IMR-90 (cell line): ENCODE data around the gene RALGAPA1. TPM values are rescaled to one million over a fixed set of nuclear protein-coding genes. Genes with fewer than 3 reads are reported as not detected.

Experiments
- ATAC-seq: fragments of 200-7000 bp; cut with Tn5 transposase; 2 replicates; pipeline ENCODE4 v1.9.1; 2020; ENCODE audit warnings: low read depth, mild to moderate bottlenecking, moderate library complexity
- BruUV-seq: library from RNA; stranded (reverse); fragments of 400-500 nt; replicated peaks from 2 replicates; lab custom pipeline; 2021; lab: Mats Ljungman, UMichigan
- CTCF ChIA-PET: fragments of 300-600 bp; formaldehyde crosslinking; extraction: SDS; loops from one replicate; lab custom pipeline; 2021; ENCODE audit warnings: antibody characterized with exemption; lab: Yijun Ruan, JAX
- POLR2A ChIA-PET: fragments of 300-600 bp; sonication (Branson Sonifier 250); formaldehyde crosslinking; loops from one replicate; lab custom pipeline; 2022; ENCODE audit warnings: antibody characterized with exemption; ENCODE audit not compliant: unreplicated experiment; lab: Charles Lee
- DNase-seq: peaks from one replicate; pipeline ENCODE4 v3.0.0; 2013
- H2AFZ ChIP-seq: replicated peaks from 2 replicates; pipeline ENCODE3; 2013; ENCODE audit warnings: low read length, mild to moderate bottlenecking; ENCODE audit not compliant: poor library complexity
- H2AK5ac ChIP-seq: 2 replicates; pipeline ENCODE4 v1.6.1; 2013; ENCODE audit warnings: low read depth, low read length, inconsistent platforms
- H2AK9ac ChIP-seq: replicated peaks from 2 replicates; pipeline ENCODE3; 2013; ENCODE audit warnings: mild to moderate bottlenecking, low read depth, low read length, moderate library complexity; ENCODE audit not compliant: poor library complexity
- H2BK120ac ChIP-seq: 2 replicates; pipeline ENCODE4 v1.6.1; 2013; ENCODE audit warnings: low read depth, low read length, inconsistent platforms
- H2BK15ac ChIP-seq: 3 replicates; pipeline ENCODE4 v1.6.1; 2013; ENCODE audit warnings: low read depth, low read length, inconsistent platforms
- H2BK20ac ChIP-seq: 2 replicates; pipeline ENCODE4 v1.6.1; 2013; ENCODE audit warnings: low read depth, mild to moderate bottlenecking, inconsistent platforms, low read length, moderate library complexity
- H2BK5ac ChIP-seq: 2 replicates; pipeline ENCODE4 v1.6.1; 2013; ENCODE audit warnings: mild to moderate bottlenecking, low read depth, low read length, inconsistent platforms; ENCODE audit not compliant: poor library complexity, severe bottlenecking
- H3K14ac ChIP-seq: replicated peaks from 2 replicates; pipeline ENCODE4 v1.6.1; 2013; ENCODE audit warnings: low read depth, low read length, inconsistent platforms
- H3K18ac ChIP-seq: 2 replicates; pipeline ENCODE4 v1.6.1; 2013; ENCODE audit warnings: low read depth, low read length, control low read depth
- H3K23ac ChIP-seq: 2 replicates; pipeline ENCODE4 v1.6.1; 2013; ENCODE audit warnings: low read depth, low read length, inconsistent platforms
- H3K27ac ChIP-seq: 2 replicates; pipeline ENCODE4 v1.5.1; 2013; ENCODE audit warnings: mild to moderate bottlenecking, control low read depth, low read length; ENCODE audit not compliant: insufficient read depth
- H3K27me3 ChIP-seq: 2 replicates; pipeline ENCODE4 v1.6.1; 2013; ENCODE audit warnings: low read length; ENCODE audit not compliant: control insufficient read depth, insufficient read depth
- H3K36me3 ChIP-seq: 2 replicates; pipeline ENCODE4 v1.6.1; 2013; ENCODE audit warnings: low read length, mixed read lengths; ENCODE audit not compliant: control insufficient read depth, insufficient read depth
- H3K4ac ChIP-seq: 2 replicates; pipeline ENCODE4 v1.6.1; 2013; ENCODE audit warnings: low read depth, low read length, inconsistent platforms
- H3K4me1 ChIP-seq: 2 replicates; pipeline ENCODE4 v1.6.1; 2013; ENCODE audit warnings: low read length, mixed read lengths; ENCODE audit not compliant: control insufficient read depth, insufficient read depth
- H3K4me2 ChIP-seq: 2 replicates; pipeline ENCODE4 v1.6.1; 2013; ENCODE audit warnings: low read depth, mild to moderate bottlenecking, control low read depth, low read length, moderate library complexity
- H3K4me3 ChIP-seq: 2 replicates; pipeline ENCODE4 v1.5.1; 2013; ENCODE audit warnings: low read depth, mild to moderate bottlenecking, control low read depth, low read length, moderate library complexity; ENCODE audit not compliant: insufficient read depth
- H3K56ac ChIP-seq: 2 replicates; pipeline ENCODE4 v1.6.1; 2013; ENCODE audit warnings: low read length, inconsistent platforms; ENCODE audit not compliant: insufficient read depth; ENCODE audit errors: extremely low read depth
- H3K79me1 ChIP-seq, 2 experiments: 2 replicates each; pipeline ENCODE4 v1.6.1; 2013; ENCODE audit warnings: low read length in 2 of 2, inconsistent platforms in 1 of 2, low read depth in 1 of 2
- H3K9ac ChIP-seq: 2 replicates; pipeline ENCODE4 v1.6.1; 2013; ENCODE audit warnings: low read depth, low read length, control low read depth
- H3K9me1 ChIP-seq: 2 replicates; pipeline ENCODE4 v1.6.1; 2013; ENCODE audit warnings: low read length, inconsistent platforms; ENCODE audit not compliant: insufficient read depth
- H3K9me3 ChIP-seq: 2 replicates; pipeline ENCODE4 v1.6.1; 2013; ENCODE audit warnings: low read length; ENCODE audit not compliant: control insufficient read depth, insufficient read depth
- H4K20me1 ChIP-seq: 2 replicates; pipeline ENCODE4 v1.6.1; 2013; ENCODE audit warnings: low read length, inconsistent platforms; ENCODE audit not compliant: insufficient read depth
- H4K5ac ChIP-seq: 2 replicates; pipeline ENCODE4 v1.6.1; 2013; ENCODE audit warnings: mild to moderate bottlenecking, low read depth, low read length, control low read depth
- H4K8ac ChIP-seq, 2 experiments: 2 replicates each; pipeline ENCODE4 v1.6.1; 2013; ENCODE audit warnings: low read depth in 2 of 2, low read length in 2 of 2, control low read depth in 1 of 2, inconsistent platforms in 1 of 2
- H4K91ac ChIP-seq: 2 replicates; pipeline ENCODE4 v1.6.1; 2013; ENCODE audit warnings: low read depth, low read length, inconsistent platforms; ENCODE audit not compliant: insufficient read depth
- MAZ ChIP-seq: IDR thresholded peaks from 2 replicates; pipeline ENCODE4 v1.6.1; 2012; ENCODE audit warnings: low read depth, mild to moderate bottlenecking, low read length, improper control_type of control experiment, moderate library complexity, borderline replicate concordance
- RAD21 ChIP-seq: IDR thresholded peaks from 2 replicates; pipeline ENCODE4 v1.6.1; 2012; ENCODE audit warnings: low read length, improper control_type of control experiment
- SMC3 ChIP-seq: fragments of 150-350 bp; IDR thresholded peaks from 2 replicates; pipeline ENCODE4 v1.6.1; 2016; ENCODE audit warnings: low read depth, mild to moderate bottlenecking, antibody characterized with exemption, low read length, moderate library complexity
- WGBS, 2 experiments: methylation state at CpG; one replicate each; pipeline versions ENCODE4 v1.1.5 to v1.1.7; 2013; ENCODE audit warnings: missing lambda C conversion rate in 2 of 2; ENCODE audit not compliant: insufficient read length in 1 of 2; ENCODE audit errors: extremely low coverage in 2 of 2; 5-methylcytosine and 5-hydroxymethylcytosine counted together
- dilution Hi-C: fragments of 300-500 bp; cut with HindIII; formaldehyde crosslinking; loops from one replicate; pipeline ENCODE4 v1.14.3; 2018; ENCODE audit warnings: low sequenced_read_pairs; ENCODE audit not compliant: unreplicated experiment
- in situ Hi-C: fragments of 300-500 bp; cut with MboI; formaldehyde crosslinking; loops from 3 replicates; pipeline ENCODE4 v1.14.3; 2019; ENCODE audit warnings: low sequenced_read_pairs, inconsistent platforms, mixed read lengths
- intact Hi-C: fragments of 100-400 bp; cut with micrococcal nuclease; formaldehyde crosslinking; loops from 2 replicates; pipeline ENCODE4 v1.10.0; 2022
- polyA plus RNA-seq, 3 experiments: library from polyadenylated mRNA; depleted of rRNA; stranded (reverse); fragments of >200 nt; gene quantifications; 2 replicates each; pipeline ENCODE4 v1.2.3, GENCODE V29; 2012; ENCODE audit warnings: low replicate concordance in 1 of 3
- total RNA-seq: library from RNA; depleted of rRNA; stranded (reverse); fragments of >200 nt; gene quantifications from 2 replicates; pipeline ENCODE4 v1.2.3, GENCODE V29; 2012
- TF ChIP-seq, protein P1 (sequence below): conservative IDR thresholded peaks from 2 replicates; pipeline ENCODE4 v1.5.1; 2012; ENCODE audit warnings: mild to moderate bottlenecking, low read depth, low read length, improper control_type of control experiment

RALGAPA1 gene
- total and polyA plus RNA-seq, 2 of the 4 experiments (the other 2 are of a cell fraction): 5.1 to 25.6 TPM

DNA sequence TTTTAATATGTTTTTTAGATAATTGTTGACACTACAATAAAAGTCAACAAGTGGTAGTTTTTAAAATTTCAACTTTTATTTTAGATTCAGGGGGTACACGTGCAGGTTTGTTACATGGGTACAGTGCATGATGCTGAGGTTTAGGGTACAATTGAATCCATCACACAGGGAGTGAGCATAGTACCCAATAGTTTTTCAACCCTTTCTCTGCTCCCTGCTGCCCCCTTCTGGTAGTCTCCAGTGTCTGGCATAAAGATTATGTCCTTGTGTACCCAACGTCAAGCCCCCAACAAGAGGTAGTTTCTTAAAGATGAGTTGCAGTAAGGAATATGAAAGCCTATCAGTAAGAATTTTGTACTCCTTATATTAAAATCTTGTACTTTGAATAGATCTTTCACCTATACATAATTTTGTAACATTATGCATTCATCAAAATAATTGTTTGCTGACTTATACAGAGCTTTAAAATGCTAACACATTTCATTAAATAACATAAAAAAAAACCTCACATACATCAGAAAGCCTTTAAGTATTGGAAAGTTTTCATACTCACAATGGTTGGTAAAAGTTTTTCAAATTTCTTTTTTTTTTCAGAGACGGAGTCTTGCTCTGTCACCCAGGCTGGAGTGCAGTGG, 5.4 kb upstream of the RALGAPA1 start:
- dilution Hi-C loops: no loop called here
- ATAC-seq: peak; percentile 89
- POLR2A ChIA-PET: no interaction called here

More for the DNA sequence above, 5.4 kb upstream of the RALGAPA1 start:
- Histone ChIP-seq H3K23ac (no peak overlapping the region), H3K36me3 (no peaks in the 10 kb centered on the region), H2BK5ac (no peak overlapping the region), H2AK9ac (no peak overlapping the region), H3K27ac (no peak overlapping the region), H3K56ac (no peak overlapping the region), H4K91ac (no peak overlapping the region), H2BK120ac (no peak overlapping the region), H3K9me3 (no peaks in the 10 kb centered on the region), H3K4me3 (no peak overlapping the region), H3K14ac (no peak overlapping the region), H4K20me1 (no peaks in the 10 kb centered on the region), H4K5ac (no peak overlapping the region), H3K4me1 (no peaks in the 10 kb centered on the region), H4K8ac (no peak overlapping the region), H3K9me1 (no peaks in the 10 kb centered on the region), H2BK20ac (no peak overlapping the region), H3K4ac (no peak overlapping the region), H3K18ac (no peak overlapping the region), H3K27me3 (no peaks in the 10 kb centered on the region), H3K9ac (no peak overlapping the region), H2AK5ac (no peak overlapping the region), H3K79me1 (no peaks in the 10 kb centered on the region), H2BK15ac (no peak overlapping the region), H3K4me2 (no peak overlapping the region), H2AFZ (no peak overlapping the region)
- intact Hi-C loops: loop anchor here (5.0 kb wide), 1 partner anchor 377 kb away; no protein-coding TSS in a partner anchor
- no TSS peak for BruUV-seq
- CTCF ChIA-PET: interaction anchor here (0.6 to 1.6 kb wide), 6 partner anchors 12 to 140 kb away, joined by 3 to 6 read pairs (median 4); partner anchors contain the start of gene BRMS1L
- TF ChIP-seq RAD21: peak; percentile 33; the same call in 1 of the 2 replicates
- TF ChIP-seq, protein P1, sequence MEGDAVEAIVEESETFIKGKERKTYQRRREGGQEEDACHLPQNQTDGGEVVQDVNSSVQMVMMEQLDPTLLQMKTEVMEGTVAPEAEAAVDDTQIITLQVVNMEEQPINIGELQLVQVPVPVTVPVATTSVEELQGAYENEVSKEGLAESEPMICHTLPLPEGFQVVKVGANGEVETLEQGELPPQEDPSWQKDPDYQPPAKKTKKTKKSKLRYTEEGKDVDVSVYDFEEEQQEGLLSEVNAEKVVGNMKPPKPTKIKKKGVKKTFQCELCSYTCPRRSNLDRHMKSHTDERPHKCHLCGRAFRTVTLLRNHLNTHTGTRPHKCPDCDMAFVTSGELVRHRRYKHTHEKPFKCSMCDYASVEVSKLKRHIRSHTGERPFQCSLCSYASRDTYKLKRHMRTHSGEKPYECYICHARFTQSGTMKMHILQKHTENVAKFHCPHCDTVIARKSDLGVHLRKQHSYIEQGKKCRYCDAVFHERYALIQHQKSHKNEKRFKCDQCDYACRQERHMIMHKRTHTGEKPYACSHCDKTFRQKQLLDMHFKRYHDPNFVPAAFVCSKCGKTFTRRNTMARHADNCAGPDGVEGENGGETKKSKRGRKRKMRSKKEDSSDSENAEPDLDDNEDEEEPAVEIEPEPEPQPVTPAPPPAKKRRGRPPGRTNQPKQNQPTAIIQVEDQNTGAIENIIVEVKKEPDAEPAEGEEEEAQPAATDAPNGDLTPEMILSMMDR: peak; percentile 64
- no peak for TF ChIP-seq MAZ
- peak; percentile 28; the same call in 1 of the 2 replicates for TF ChIP-seq SMC3
- peak; percentile 40 for DNase-seq
- WGBS, 2 experiments: no CpG with 5 or more reads among the region's 3 CpGs
- in situ Hi-C loops: loop anchor here (25.0 kb wide), 1 partner anchor 677 kb away; no protein-coding TSS in a partner anchor
